OCI-LY3 (cell line): ENCODE data around the gene FAM24A.
"Not testable (repeated sequence)": the region's sequence is repeated elsewhere in the genome, so short reads cannot be mapped to it uniquely, and the experiment has no call there.

Experiments used
- H2AFZ ChIP-seq: fragments of 200-600, 300-600 bp; shearing (Covaris generic); 2 replicates; pipeline ENCODE4 v1.6.0; 2014; ENCODE audit warnings: antibody characterized with exemption, low read depth, low read length
- H3K27ac ChIP-seq: fragments of 200-600, 300-600 bp; sonication (generic); 2 replicates; pipeline ENCODE4 v1.5.1; 2014; ENCODE audit warnings: mild to moderate bottlenecking, low read length, moderate library complexity, mixed read lengths
- H3K27me3 ChIP-seq: fragments of 200-600, 300-600 bp; sonication (generic); 2 replicates; pipeline ENCODE4 v1.6.1; 2014; ENCODE audit warnings: low read depth, low read length, mixed read lengths
- H3K36me3 ChIP-seq: fragments of 200-600, 300-600 bp; sonication (generic); replicated peaks from 2 replicates; pipeline ENCODE3; 2014; ENCODE audit warnings: low read depth, low read length, mixed read lengths
- H3K4me1 ChIP-seq: fragments of 300-600, 200-600 bp; sonication (generic); 2 replicates; pipeline ENCODE4 v1.6.1; 2014; ENCODE audit warnings: low read length, mixed read lengths
- H3K4me2 ChIP-seq: fragments of 200-600, 300-600 bp; sonication (generic); 2 replicates; pipeline ENCODE4 v1.6.1; 2014; ENCODE audit warnings: low read length, mixed read lengths
- H3K4me3 ChIP-seq: fragments of 300-600, 200-600 bp; sonication (generic); 2 replicates; pipeline ENCODE4 v1.5.1; 2014; ENCODE audit warnings: antibody characterized with exemption, mild to moderate bottlenecking, low read length, moderate library complexity
- H3K79me2 ChIP-seq: fragments of 300-600, 200-600 bp; shearing (Covaris generic); 2 replicates; pipeline ENCODE4 v1.6.1; 2014; ENCODE audit warnings: mild to moderate bottlenecking, low read length, mixed read lengths
- H3K9ac ChIP-seq: fragments of 300-600, 200-600 bp; shearing (Covaris generic); 2 replicates; pipeline ENCODE4 v1.6.0; 2014; ENCODE audit warnings: mild to moderate bottlenecking, low read length, moderate library complexity
- H3K9me3 ChIP-seq: fragments of 200-600, 300-600 bp; shearing (Covaris generic); 2 replicates; pipeline ENCODE4 v1.6.1; 2014; ENCODE audit warnings: low read length, mixed read lengths; ENCODE audit not compliant: insufficient read depth
- H4K20me1 ChIP-seq: fragments of 200-600, 300-600 bp; sonication (generic); 2 replicates; pipeline ENCODE4 v1.6.1; 2016; ENCODE audit warnings: low read length, mixed read lengths; ENCODE audit not compliant: insufficient read depth
- CTCF ChIP-seq: fragments of 200-600, 300-600 bp; sonication (generic); IDR thresholded peaks from 2 replicates; pipeline ENCODE4 v1.5.1; 2014; ENCODE audit warnings: antibody characterized with exemption, low read length, low read depth
- EZH2phosphoT487 ChIP-seq: fragments of 200-600 bp; shearing (Covaris generic); IDR thresholded peaks from 2 replicates; pipeline ENCODE4 v1.6.1; 2018; ENCODE audit warnings: antibody characterized with exemption, mixed run types, low read depth

FAM24A gene

GRCh38 chr10:122864901-122865300 is 45.5 kb upstream of the FAM24A start:
- TF ChIP-seq CTCF (no peak), EZH2phosphoT487 (no peak)

GRCh38 chr10:122866757-122867482 is 43.5 kb upstream of the FAM24A start:
- H3K79me2 ChIP-seq: peaks cover 56% of the 10 kb centered on the region
- not testable (repeated sequence) for H3K4me3 ChIP-seq

More at GRCh38 chr10:122864901-122865300, 45.5 kb upstream of the FAM24A start:
- Histone ChIP-seq H3K36me3 (peaks cover 2% of the 10 kb centered on the region), H3K79me2 (peaks cover 74% of the 10 kb centered on the region), H3K4me2 (no peak overlapping the region), H3K4me3 (no peak overlapping the region), H3K27me3 (no peaks in the 10 kb centered on the region), H2AFZ (no peak overlapping the region), H4K20me1 (peaks cover 39% of the 10 kb centered on the region), H3K9me3 (no peaks in the 10 kb centered on the region), H3K4me1 (no peaks in the 10 kb centered on the region), H3K9ac (no peak overlapping the region), H3K27ac (no peak overlapping the region)

GRCh38 chr10:122868768-122869167 is 41.6 kb upstream of the FAM24A start:
- not testable (repeated sequence) for H3K9me3 ChIP-seq, H3K4me3 ChIP-seq, H2AFZ ChIP-seq, H3K27me3 ChIP-seq, H3K36me3 ChIP-seq, H3K9ac ChIP-seq, H3K27ac ChIP-seq, H3K4me1 ChIP-seq, H3K4me2 ChIP-seq
- Histone ChIP-seq H3K79me2 (peaks cover 48% of the 10 kb centered on the region), H4K20me1 (peaks cover 26% of the 10 kb centered on the region)

More at GRCh38 chr10:122866757-122867482, 43.5 kb upstream of the FAM24A start:
- not testable (repeated sequence) for H3K36me3 ChIP-seq, H3K27me3 ChIP-seq, H2AFZ ChIP-seq, H3K4me2 ChIP-seq, H3K9ac ChIP-seq, H3K4me1 ChIP-seq, H3K27ac ChIP-seq, H3K9me3 ChIP-seq
- peaks cover 34% of the 10 kb centered on the region for H4K20me1 ChIP-seq

- not testable (repeated sequence) for H3K4me3 ChIP-seq, H3K9me3 ChIP-seq, H3K27me3 ChIP-seq, H3K27ac ChIP-seq, H3K4me1 ChIP-seq, H3K4me2 ChIP-seq, H4K20me1 ChIP-seq, H2AFZ ChIP-seq, H3K9ac ChIP-seq
- Histone ChIP-seq H3K36me3 (peaks cover 25% of the 10 kb centered on the region), H3K79me2 (peaks cover 48% of the 10 kb centered on the region)
Measured at GRCh38 chr10:122871947-122872346, 38.5 kb upstream of the FAM24A start.

- no peak for TF ChIP-seq EZH2phosphoT487
- no peak for TF ChIP-seq CTCF
- H3K9me3 ChIP-seq: no peaks in the 10 kb centered on the region
- H4K20me1 ChIP-seq: peaks cover 10% of the 10 kb centered on the region
- H3K4me3 ChIP-seq: no peak overlapping the region
- no peak overlapping the region for H3K27ac ChIP-seq
- no peak overlapping the region for H2AFZ ChIP-seq
- H3K4me1 ChIP-seq: peaks cover 11% of the 10 kb centered on the region
- peaks cover 36% of the 10 kb centered on the region for H3K36me3 ChIP-seq
- H3K4me2 ChIP-seq: no peak overlapping the region
- peaks cover 73% of the 10 kb centered on the region for H3K79me2 ChIP-seq
- no peaks in the 10 kb centered on the region for H3K27me3 ChIP-seq
- no peak overlapping the region for H3K9ac ChIP-seq
Measured at GRCh38 chr10:122875843-122876466, 34.5 kb upstream of the FAM24A start.
